ENCODE measurements around the gene SMC6.

- TF ChIP-seq CTCF (IDR thresholded peaks at IDR 0.05; ENCODE audit: borderline replicate concordance, extremely low read depth, low read length, poor library complexity, severe bottlenecking) (no peak), EZH2 (IDR thresholded peaks at IDR 0.05; ENCODE audit: borderline replicate concordance, low read depth, low read length, severe bottlenecking) (no peak)
These were observed 1.3 kb upstream of the SMC6 start for GRCh38 chr2:17754773-17755425.
